ENCODE data around the gene SYT13.

DNA sequence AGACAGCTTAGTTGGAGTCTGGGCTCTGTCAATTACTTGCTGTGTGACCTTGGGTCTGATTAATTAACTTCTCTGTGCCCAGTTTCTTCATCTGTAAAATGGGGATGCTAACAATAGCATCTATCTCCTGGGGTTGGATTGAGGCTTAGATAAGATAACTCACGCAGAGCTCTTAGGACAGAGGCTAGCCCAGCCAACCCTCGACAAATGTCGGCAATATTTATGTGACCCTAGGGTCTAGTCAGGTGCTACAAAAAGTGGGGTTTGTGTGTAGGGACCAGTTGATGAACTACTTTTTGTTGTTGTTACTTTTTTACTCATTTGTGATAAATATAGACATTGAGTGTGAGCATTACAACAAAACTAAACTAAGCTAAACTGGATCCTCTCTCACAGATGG, 22.4 kb downstream of the SYT13 start:
- TF ChIP-seq, protein P1, sequence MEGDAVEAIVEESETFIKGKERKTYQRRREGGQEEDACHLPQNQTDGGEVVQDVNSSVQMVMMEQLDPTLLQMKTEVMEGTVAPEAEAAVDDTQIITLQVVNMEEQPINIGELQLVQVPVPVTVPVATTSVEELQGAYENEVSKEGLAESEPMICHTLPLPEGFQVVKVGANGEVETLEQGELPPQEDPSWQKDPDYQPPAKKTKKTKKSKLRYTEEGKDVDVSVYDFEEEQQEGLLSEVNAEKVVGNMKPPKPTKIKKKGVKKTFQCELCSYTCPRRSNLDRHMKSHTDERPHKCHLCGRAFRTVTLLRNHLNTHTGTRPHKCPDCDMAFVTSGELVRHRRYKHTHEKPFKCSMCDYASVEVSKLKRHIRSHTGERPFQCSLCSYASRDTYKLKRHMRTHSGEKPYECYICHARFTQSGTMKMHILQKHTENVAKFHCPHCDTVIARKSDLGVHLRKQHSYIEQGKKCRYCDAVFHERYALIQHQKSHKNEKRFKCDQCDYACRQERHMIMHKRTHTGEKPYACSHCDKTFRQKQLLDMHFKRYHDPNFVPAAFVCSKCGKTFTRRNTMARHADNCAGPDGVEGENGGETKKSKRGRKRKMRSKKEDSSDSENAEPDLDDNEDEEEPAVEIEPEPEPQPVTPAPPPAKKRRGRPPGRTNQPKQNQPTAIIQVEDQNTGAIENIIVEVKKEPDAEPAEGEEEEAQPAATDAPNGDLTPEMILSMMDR (conservative IDR thresholded peaks at IDR 0.05) = no peak
- TF ChIP-seq ZFX (IDR thresholded peaks at IDR 0.05) = no peak
